EL (cell line): ENCODE results near the gene LRCH1.
A peak's percentile ranks its signal among the peaks of the same experiment; 100 is the strongest.

Experiments used
- DNase-seq: peaks from one replicate; pipeline ENCODE4 v3.0.0-alpha.2; 2016

LRCH1 gene

DNA sequence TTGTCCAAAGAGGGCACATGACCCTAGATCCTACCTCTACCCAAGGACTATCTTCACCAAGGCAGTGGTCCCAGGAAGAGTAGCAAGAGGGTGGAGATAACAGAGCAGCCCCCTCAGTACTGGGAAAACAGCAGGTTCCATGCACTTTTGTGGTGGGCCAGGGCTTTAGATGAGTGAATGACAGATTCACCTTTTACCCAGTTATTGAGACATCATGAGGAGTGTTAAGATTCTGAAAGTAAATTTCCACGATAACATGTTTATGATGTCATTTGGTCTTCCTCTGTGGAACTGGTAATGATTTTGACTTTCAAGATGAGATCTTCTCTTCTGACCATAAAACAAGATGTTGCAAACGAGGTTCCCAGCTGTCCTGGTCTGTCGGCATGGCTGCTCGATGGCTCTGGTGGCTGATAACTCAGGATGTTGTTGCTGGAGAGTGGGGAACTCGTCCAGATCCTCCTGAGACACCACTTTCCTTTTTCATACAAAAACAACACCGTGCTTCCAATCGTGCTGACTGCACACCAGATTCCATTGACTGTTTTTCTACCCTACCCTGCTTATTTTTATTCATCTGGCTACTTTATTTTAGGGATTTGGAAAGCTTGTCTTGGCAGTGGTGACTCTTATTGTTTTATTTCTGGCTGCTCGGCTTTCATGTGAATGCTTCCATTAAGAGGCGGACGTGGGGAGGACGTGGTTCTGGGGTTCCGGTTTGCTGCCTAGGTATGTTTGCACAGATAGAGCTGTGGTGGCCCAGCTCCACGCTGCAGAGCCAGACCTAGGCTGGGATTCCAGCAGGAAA is 88.5 kb downstream of the LRCH1 start:
- no peak for DNase-seq

DNA sequence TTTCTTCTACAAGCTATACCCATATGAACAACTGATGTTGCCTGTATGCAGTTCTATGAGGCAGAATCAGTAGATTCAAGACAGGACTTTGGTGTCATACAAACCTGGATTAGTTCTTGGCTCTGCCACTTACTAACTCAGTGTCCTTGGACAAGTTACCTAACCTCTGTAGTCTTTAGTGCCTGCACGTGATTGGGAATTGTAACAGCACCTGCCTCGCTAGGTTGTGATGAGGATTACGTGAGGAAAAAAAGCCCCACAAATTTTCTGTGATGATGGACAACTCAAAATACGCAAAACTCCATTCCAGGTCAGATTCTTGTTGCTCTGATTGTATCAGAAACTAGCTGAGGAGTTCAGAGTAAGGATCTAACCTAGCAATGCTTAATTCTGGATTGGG is 89.3 kb downstream of the LRCH1 start:
- no peak for DNase-seq

DNA sequence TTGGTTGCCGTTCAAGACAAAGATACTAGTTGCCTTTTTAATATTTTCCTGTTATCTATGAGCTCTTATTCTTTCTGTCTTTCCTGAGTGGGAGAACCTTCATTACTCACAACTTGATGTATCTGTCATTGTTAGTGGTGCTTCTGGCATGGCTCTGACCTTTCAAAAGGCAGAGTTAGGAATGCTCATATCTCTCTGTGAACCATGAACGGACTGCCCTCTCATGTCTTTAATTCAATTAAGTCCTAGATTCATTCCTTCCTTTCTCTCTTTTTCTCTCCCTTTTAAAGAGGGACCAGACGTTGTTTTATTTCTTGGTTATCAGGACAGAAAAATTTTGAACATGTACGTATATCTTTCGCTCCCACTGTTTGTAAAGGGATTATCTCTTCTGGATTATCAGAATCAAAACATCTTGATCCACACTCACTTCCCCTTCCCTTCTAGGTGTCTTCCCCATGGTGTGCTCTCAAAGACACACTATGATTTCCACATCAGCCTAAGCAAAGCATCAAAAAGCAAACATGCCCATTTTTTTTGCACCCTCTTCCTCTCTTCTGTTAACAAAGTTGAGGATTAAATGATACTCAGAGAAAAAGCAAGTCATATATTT is 90.3 kb downstream of the LRCH1 start:
- no peak for DNase-seq

DNA sequence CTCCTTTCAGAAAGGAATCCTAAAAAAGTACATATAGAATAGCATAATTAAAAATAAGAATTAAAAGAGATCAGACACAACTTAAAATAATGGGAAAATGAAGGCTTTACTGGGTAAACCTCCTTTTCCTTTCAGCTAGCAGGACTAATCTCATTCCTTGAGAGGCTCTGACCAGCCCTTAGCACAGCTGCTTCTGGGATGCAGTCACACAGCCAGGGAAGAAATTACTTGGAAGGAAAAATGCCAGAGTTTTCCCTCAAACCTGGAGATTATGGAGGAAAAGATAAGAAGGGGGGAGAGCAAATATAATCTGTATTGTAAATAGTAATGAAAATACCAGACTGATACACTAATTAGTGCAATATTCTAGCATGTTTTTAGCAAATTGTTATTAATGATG is 91.8 kb downstream of the LRCH1 start:
- DNase-seq, result no peak

DNA sequence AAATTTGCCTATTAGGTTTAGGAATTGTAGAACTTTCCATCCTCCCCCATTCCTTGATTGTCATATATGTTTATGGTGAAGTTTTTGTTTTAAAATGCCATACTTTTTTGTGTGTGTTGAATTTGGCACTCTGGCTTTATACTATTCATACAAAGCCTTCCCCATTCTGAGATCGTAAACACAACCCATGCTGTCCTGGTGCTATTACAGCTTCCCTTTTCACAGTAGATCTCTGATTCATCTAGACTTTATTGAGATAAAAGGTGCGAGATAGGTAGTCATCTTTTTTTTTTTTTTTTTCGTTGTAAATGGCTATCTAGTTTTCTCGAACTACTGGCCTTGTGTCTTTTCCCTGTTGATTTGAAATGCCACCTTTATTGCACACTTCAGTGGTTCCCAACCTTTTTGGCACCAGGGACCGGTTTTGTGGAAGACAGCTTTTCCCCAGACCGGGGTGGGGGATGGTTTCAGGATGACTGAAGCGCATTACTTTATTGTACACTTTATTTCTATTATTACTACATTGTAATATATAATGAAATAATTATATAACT is 94.6 kb downstream of the LRCH1 start:
- DNase-seq, result no peak

DNA sequence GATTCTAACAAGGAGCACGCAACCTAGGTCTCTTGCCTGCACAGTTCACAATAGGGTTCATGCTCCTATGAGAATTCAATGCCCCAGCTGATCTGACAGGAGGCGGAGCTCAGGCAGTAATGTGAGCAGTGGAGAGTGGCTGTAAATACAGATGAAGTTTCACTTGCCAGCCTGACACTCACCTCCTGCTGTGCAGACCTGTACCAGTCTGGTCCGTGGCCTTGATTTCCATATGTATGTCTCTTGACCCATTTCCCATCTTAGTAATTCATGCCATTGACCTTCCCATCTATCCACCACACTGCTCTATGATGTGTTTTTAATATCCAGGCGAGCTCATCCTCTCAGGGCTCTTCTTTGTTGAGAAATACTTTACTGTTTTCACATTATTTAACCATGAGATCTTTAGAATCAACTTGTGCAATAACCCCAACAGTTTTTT is 95.2 kb downstream of the LRCH1 start:
- peak; percentile 30 for DNase-seq

DNA sequence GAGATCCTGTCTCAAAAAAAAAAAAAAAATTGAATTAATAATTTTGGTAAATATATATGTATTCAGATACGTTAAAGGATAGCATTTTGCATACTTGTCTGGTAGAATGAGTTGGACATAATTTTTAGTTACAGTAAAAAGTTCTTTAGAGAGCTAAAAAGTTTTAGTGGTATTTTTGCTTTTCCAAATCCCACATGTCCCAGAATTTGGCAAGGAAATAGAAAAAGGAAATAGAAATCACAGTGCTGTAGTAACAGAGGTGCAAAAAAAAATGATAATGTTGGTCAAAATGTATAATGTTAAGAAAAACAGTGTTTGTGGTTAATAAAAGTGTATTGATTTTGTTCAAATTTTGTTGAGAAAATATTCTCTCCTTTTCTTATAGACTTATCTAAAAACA is 96.8 kb downstream of the LRCH1 start:
- DNase-seq, result no peak

DNA sequence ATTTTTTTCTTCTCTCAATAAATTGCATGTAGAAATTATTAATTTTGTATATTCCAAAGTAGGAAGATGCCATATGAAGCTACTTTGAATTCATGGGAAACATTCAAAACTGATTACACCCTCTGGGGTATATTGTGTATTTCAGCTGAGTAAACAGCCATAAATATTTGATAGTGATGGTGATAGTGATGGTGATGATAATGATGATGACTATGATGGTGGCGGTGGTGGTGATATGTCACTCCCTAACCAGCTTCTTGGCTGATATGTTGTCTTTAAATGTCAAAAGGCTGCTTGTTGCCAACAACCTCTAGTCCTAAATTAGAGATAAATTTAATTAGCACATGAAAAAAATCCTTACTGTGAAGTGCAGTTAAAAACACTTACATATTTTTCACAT is 102.0 kb downstream of the LRCH1 start:
- DNase-seq, result no peak

DNA sequence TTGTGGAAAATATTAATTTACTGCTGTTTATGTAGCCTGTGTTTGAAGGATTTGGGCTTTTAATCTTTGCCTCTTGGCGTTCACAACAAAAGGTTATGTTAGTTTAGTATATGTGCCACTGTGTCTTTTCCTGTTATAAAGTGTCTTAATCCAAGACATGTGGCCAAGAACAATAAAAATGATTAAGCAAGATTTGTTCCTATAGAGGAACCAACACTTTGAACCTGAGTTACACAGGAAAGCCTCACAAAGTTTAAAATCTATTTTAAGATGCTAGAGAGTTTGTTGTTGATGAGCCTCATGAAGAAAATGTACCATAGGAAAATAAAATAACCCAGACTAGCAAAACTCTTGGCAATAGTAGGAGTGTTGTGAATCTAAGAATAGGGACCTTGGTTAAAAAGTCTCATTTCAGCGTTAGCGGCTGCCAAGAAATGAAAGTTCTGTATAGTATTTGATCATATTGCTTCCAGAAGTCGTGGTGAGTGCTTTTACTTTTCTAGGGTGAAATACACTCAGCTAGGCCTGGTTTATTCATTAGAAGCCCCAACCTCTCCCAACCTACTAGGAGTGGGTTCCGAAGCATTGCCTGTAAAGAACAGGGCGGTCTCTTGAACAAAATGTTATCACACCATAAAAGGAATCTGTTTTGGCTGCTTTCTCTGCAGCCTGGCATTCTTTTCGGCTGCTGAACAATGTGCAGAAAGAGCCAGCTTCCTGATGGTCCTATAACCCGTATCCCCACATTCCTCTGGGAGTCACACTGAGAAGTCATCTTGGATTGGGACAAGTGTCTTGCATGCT is 102.6 kb downstream of the LRCH1 start:
- DNase-seq, result no peak

DNA sequence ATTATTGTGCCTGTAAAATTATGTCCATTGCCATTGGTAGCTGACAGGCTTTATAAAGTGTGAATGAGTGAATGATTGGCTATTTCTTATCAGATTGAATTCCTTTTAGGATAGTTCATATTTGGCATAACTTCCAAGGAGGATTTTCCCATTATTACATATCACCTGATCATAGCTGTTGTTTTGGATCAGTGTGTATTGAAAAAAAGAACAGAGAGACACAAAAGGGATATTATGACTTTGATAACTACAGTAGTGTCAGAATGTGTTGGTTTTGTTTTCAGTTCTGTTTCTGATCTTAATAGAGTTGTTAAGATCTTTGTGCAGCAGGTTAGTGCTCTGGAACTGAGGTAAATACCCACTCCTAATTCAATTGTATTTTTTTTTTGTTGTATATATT is 103.8 kb downstream of the LRCH1 start:
- DNase-seq, result no peak

DNA sequence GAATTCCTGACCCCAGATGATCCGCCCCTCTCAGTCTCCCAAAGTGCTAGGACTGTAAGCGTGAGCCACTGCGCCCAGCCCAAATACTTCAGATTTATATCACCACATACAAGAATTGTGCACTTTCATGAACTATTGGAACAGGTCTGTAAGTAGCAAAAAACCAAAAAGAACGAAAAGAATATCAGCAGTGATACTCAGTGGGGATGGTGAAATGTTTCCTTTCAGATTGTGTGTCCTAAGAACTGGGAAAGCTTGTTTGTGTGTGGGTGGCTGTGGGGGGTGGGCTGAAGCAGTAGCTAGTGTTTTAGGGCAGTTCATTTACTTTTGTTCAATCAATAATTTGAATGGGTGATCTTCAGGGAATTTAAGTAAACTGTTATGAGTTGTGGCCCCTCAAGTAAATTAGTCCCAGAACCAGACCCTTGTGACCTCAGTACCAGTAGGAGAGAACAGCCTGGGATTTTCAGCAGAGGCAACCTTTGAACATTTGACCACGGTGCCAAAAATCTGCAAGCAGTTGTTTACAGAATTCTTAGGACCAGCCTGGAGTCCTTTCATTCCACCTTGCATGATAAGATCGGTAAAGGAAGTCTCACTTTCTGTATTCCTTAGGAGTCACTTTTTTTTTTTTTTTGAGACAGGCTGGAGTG is 106.6 kb downstream of the LRCH1 start:
- no peak for DNase-seq

DNA sequence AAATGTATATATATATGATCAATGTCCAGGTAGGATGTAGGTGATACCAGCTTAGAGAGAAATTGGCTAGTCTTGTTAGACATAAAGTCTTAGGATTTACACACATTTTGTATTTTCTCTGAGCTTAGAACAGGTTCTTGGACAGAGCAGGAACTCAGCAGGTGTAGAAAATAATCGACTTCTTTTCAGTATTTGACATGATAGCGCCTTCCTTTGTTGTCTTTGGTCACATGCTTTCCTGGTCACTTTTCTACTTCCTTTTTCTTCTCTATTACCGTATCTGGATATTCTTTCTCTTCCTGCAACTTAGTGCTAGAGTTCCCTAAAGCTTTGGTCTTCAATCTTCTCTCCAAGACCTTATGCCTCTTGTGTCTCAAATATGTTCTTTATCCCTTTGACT is 107.4 kb downstream of the LRCH1 start:
- no peak for DNase-seq

DNA sequence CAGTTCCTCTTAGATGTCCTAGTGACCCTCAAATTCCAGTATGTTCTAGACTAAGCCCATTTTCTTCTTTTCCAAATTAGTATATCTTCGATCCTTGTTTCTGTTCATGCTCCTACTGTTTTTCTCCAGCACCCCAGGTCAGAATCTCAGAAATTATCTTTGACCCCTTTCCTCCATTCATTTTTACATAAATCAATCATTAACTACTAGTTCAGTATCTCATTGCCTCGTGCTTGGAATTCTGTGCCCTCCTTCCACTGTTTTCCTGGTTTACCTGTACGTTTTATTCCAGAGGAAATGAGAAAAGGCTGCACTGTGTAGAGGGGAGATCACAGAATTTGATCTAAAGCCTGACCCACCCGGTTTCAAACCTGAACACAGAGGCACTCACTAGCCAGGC is 107.9 kb downstream of the LRCH1 start:
- DNase-seq, result no peak

DNA sequence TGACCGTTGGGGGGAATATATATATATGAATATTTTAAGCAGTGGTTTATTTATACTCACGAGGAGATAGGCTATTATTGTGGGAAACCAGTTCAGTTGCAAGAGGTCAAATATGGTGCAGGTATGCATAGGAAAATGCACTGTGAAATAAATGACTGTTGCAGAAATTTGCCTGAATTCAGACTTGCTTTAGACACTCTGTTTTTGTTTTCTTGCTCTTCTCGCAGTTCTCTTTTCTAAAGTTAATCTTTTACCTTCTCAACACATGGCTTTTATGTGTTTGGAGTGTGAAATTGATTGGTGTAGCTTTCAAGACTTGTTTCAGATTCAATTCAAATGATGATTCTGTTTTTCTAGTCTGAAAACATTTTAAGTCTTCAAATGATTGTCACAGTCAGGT is 109.7 kb downstream of the LRCH1 start:
- DNase-seq, result no peak

DNA sequence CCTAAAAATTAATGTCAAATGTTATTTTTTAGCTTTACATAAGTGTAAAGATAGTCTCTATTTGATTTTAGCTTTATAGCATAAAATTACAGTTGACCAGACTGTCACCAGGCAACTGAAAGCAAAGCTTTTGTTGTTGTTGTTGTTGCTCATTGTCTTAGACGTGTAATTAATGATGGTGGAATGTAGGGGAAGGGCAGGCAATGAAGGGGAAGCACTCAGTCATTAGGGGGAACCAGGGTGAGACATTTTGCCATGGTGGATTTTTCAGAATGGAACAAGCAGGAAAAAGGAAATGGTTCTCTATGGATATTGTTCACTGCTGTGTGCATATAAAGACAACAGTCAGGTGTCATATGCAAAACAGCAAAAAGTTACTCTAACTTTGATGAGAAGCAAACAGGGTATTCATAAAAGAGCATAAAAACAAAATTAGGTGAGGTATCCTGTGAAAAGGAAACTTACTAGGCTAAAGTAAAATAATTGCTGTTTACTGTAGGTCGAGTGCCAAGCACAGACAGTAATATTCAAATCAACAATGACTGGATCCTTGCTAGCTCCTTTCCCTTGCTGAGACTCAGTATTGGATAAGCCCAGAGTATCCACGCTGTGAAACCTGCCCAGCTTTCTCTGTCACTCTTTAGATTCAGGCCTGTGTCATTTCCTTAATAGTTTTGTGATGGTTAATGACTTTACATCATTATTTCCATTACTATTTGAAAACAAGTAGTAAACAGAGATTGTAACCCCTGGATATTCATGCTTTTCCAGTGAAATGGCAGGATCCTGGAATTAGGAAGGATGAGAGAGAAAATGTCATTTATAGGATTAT is 110.5 kb downstream of the LRCH1 start:
- no peak for DNase-seq

DNA sequence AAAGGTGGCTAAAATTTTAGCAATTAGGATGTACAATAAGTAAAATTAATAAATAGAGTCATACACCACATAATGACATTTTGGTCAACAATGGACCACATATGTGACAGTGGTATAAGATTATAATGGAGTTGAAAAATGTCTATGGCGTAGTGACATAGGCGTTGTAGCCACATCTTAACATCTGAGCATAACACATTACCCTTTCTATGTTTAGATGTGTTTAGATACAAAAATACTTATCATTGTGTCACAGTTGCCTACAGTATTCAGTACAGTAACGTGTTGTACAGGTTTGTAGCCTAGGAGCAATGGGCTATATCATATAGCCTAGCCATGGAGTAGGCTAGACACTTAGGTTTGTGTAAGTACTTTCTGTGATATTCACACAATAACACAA is 111.2 kb downstream of the LRCH1 start:
- DNase-seq, result no peak

DNA sequence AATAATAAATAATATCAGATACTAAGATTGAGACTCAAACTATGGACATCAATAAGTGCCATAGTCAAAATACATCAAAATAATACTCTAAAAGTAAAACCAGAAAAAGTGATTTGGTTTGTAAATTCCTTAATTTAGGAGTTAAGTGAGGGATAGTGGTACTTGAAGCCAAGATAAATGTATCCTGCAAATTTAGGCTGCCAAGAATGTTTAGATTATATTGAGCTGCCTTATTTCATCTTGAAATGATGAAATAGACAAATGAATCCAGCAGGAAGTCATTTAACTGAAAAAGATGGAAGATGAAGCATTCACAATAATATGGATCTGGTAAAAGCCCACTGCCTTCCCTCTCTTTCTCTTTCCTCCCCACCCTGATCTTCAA is 112.3 kb downstream of the LRCH1 start:
- no peak for DNase-seq

DNA sequence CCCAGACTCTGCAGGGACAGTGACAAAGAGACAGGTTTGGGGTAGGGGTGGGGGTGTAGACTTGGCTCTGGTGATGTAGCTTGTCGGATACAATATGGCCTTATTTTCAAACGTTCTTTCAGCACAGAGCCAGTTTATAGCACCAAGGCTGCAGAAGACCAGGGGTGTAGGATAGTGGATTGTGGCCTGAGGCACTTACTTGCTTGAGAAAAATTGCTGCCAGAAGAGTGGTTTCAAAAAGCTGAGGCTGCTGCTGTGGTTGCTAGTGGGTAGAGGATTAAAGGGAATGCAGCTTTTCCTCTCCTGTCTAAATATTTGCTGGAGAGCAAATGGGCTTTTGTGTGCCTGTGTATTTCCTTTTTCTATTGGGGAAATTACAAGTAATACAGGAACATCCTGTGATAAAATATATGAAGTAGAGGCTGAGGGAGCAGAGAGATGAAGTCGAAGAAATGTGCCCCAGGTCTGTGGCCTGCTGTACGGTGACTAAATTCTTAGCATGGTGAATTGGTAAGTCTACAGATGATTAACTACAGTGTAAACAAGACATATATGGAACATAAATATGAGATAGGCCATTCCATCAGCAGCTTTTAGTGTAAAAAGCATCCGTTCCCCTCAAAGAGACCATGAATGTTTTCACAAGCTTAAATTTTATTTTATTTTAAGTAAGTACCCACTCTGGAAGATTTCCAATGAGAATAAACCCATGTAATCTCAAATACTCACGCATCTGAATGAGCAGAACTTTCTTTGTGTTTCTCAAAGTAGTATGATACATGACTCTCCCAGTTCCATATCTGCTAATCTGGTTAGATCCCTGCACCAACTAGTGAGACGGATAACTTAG is 112.9 kb downstream of the LRCH1 start:
- peak; percentile 29 for DNase-seq

DNA sequence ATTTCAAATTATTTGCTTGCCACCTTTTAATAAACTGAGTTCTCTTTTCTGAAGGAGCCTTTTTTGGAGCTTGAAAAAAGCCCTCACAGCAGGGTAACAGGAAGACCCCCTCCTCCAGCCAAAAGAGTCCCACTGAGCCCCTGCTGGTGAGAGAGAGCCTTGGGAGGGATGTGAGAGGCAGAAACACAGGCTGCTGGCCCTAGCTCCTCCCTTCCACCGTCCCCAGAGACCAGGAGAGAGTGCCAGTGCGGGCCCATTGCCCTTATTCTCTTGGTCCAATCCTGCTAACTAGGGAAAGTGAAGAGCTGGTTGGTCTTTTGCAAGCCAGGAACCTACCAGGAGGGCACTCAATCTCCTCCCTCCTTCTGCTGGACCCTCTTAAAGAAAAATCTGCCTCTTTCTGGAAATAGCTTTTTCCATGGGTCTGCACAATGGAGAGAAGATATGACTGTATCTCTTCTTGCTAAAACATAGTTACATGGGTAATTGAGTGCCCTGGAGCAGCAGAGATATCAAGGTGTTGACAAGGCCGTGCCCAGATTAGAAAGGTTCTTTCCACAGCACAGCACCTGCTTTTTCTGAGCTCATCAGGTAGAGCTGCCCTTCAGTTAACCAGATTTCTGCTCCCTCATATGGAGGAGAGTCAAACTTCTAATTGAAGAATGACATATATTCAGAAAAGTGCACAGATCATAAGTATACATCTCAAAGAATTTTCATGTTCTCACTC is 113.9 kb downstream of the LRCH1 start:
- no peak for DNase-seq

DNA sequence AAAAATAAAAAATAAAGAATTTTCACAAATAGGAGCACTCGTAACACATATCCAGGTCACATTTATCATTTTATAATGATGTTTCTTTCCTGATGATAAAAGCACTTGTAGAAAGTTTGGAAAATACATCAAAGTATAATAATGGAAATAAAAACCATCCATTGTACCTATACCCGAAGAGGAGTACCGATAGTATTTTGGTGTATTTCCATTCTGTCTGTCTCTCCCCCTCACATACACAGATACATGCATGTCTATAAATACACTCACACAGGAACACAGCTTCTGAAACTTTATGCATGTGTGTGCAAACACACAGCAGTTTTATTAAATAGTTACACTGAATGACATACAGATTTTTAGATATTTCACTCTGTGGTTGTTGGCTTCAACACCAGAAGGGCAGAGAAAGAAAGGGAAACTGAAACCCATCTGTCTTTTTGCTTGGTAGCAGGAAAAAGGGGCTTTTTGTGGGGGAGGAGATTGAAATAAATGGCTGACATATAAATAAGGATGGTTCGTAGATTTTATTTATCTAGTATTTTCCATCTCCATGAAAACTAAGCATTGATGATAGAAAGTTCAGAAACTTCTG is 114.8 kb downstream of the LRCH1 start:
- peak; percentile 26 for DNase-seq
